Measurements from ENCODE around the gene ZNF335.
A peak's percentile ranks its signal among the peaks of the same experiment; 100 is the strongest.

- TF ChIP-seq EZH2phosphoT487 (IDR thresholded peaks at IDR 0.05; ENCODE audit: insufficient read depth, low read depth) (no peak), EZH2 (IDR thresholded peaks at IDR 0.05; ENCODE audit: insufficient read depth, poor library complexity, severe bottlenecking) (peak; percentile 42)
Observed at GRCh38 chr20:46010491-46011391, 38.7 kb upstream of the ZNF335 start.
